ENCODE results near the gene DENND4B. TPM values are rescaled to one million over a fixed set of nuclear protein-coding genes. Genes with fewer than 3 reads are reported as not detected.
"Not testable (repeated sequence)": the region's sequence is repeated elsewhere in the genome, so short reads cannot be mapped to it uniquely, and the experiment has no call there.

The DENND4B gene
- total RNA-seq, 1 donor from 2014 or later, result 133 TPM

GRCh38 chr1:153979091-153979490, 32.6 kb upstream of the DENND4B start:
- not testable (repeated sequence) for H3K27me3 Mint-ChIP-seq (ENCODE audit: insufficient read depth); H3K9me3 Mint-ChIP-seq; H3K27ac Mint-ChIP-seq; DNase-seq (ENCODE audit: low spot score)
- peaks cover 22% of the 10 kb centered on the region for H3K4me1 Mint-ChIP-seq (ENCODE audit: low read depth)
- peaks cover 23% of the 10 kb centered on the region for H3K36me3 Mint-ChIP-seq (ENCODE audit: low read depth)
- H3K4me3 Mint-ChIP-seq, result peak overlapping the region; percentile 94
- intact Hi-C loops (cut with micrococcal nuclease), result loop anchor here (5.0 kb wide), 1 partner anchor 252 kb away; the partner anchor contains the start of gene INTS3

- no peak for DNase-seq (ENCODE audit: low spot score)
- peak overlapping the region; percentile 94 for H3K4me3 Mint-ChIP-seq
- H3K4me1 Mint-ChIP-seq (ENCODE audit: low read depth), result peaks cover 25% of the 10 kb centered on the region
- intact Hi-C loops (cut with micrococcal nuclease), result loop anchor here (5.0 kb wide), 1 partner anchor 251 kb away; the partner anchor contains the start of gene INTS3
- H3K27ac Mint-ChIP-seq, result peak overlapping the region; percentile 86
- H3K27me3 Mint-ChIP-seq (ENCODE audit: insufficient read depth), result no peaks in the 10 kb centered on the region
- peaks cover 29% of the 10 kb centered on the region for H3K36me3 Mint-ChIP-seq (ENCODE audit: low read depth)
- no peaks in the 10 kb centered on the region for H3K9me3 Mint-ChIP-seq
These were observed 31.9 kb upstream of the DENND4B start for GRCh38 chr1:153978274-153978909.

DNA sequence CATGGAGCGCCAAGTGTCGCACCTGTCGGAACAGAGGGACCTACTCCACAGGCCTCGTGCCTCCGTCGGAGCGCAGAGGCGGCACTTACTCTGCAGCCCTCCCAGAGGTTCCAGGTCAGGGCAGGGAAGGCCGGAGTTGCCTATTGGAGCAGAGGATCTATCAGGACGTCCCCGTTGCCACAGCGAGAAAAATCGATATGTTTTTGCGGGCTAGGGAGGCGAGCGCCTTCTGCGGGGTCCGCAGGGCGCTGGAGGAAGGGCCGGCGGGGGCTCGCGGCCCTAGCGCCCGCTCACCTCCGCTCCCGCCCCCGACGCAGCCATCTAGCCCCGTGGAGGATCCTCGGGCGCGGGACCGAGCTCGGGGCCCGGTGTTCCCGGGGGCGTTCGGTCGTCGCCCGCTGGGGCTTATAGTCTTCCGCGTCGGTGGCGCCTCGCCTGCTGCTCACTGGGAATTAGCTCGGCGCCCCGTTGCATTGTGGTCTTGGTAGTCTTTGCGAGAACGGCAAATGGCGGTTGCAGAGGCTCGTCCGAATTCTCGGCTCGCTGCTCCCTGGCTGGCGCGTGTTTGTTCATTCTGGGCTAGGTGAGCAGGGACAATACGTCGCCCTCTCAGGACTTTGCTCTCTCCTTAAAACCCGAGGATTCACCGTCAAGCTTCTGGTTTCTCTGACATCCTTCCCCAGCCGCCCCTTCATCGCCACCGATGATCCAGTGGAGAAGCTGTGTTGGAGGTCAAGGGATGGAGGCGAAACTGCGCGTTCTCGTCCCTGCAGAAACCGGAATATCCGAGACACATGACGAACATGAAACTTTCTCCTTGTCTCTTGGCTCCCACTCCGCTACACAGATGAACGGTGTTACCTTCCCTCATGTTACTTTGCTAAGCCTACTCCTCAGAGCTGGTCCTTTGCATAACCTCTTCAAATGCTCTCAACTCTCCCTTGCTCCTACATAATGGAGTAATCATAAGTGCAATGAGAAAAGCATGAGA, 31.0 kb upstream of the DENND4B start, which contains the start of gene JTB:
Gene JTB (minus strand): TSS at position 425 of the 991 bp plus-strand sequence. CDS start 422 bp downstream, at position 3.
- peaks cover 33% of the 10 kb centered on the region for H3K4me1 Mint-ChIP-seq (ENCODE audit: low read depth)
- intact Hi-C loops (cut with micrococcal nuclease), result loop anchor here (1.0 to 5.0 kb wide), 10 partner anchors 9 to 306 kb away; partner anchors contain the start of genes CREB3L4, CRTC2, DENND4B and GATAD2B

GRCh38 chr1:153976819-153977249, 30.3 kb upstream of the DENND4B start:
- intact Hi-C loops (cut with micrococcal nuclease), result loop anchor here (1.0 to 5.0 kb wide), 10 partner anchors 9 to 306 kb away; partner anchors contain the start of genes CREB3L4, CRTC2, DENND4B and GATAD2B
- Mint-ChIP-seq H3K4me1 (ENCODE audit: low read depth) (peaks cover 40% of the 10 kb centered on the region), H3K36me3 (ENCODE audit: low read depth) (peaks cover 40% of the 10 kb centered on the region)

More for the DNA sequence above, 31.0 kb upstream of the DENND4B start, which contains the start of gene JTB:
- DNase-seq (ENCODE audit: low spot score), result peak; percentile 80
- Mint-ChIP-seq H3K36me3 (ENCODE audit: low read depth) (peaks cover 36% of the 10 kb centered on the region), H3K27me3 (ENCODE audit: insufficient read depth) (no peaks in the 10 kb centered on the region), H3K27ac (peak within 1 kb of the TSS; percentile 95), H3K4me3 (peak within 1 kb of the TSS; percentile 94), H3K9me3 (no peaks in the 10 kb centered on the region)

GRCh38 chr1:153973525-153973924, 27.0 kb upstream of the DENND4B start:
- no peak for DNase-seq (ENCODE audit: low spot score)
- Mint-ChIP-seq H3K4me1 (ENCODE audit: low read depth) (peaks cover 38% of the 10 kb centered on the region), H3K9me3 (no peaks in the 10 kb centered on the region), H3K27ac (no peak overlapping the region), H3K27me3 (ENCODE audit: insufficient read depth) (no peaks in the 10 kb centered on the region), H3K4me3 (no peak overlapping the region), H3K36me3 (ENCODE audit: low read depth) (peaks cover 40% of the 10 kb centered on the region)
- intact Hi-C loops (cut with micrococcal nuclease), result no loop called here

More at GRCh38 chr1:153976819-153977249, 30.3 kb upstream of the DENND4B start:
- Mint-ChIP-seq H3K27ac (peak overlapping the region; percentile 95), H3K4me3 (peak overlapping the region; percentile 94), H3K27me3 (ENCODE audit: insufficient read depth) (no peaks in the 10 kb centered on the region), H3K9me3 (no peaks in the 10 kb centered on the region)
- no peak for DNase-seq (ENCODE audit: low spot score)

DNA sequence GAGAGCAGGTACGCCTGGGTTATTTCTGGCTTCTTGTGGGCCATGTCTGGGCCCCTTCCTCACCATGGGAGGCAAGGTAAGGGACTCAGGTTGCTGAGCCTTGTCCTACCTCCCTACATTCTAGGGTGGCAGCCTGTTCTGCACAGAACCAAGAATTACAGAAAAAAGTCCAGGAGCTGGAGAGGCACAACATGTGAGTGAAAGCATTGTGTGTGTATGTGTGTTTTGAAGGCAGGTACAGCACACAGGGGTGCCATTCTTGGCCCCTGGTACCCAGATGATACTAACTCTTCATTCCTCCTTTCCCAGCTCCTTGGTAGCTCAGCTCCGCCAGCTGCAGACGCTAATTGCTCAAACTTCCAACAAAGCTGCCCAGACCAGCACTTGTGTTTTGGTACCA, 26.6 kb upstream of the DENND4B start:
- H3K27me3 Mint-ChIP-seq (ENCODE audit: insufficient read depth), result no peaks in the 10 kb centered on the region

GRCh38 chr1:153970346-153970745, 23.8 kb upstream of the DENND4B start:
- no peak for DNase-seq (ENCODE audit: low spot score)
- peaks cover 34% of the 10 kb centered on the region for H3K36me3 Mint-ChIP-seq (ENCODE audit: low read depth)
- peaks cover 3% of the 10 kb centered on the region for H3K9me3 Mint-ChIP-seq
- H3K27me3 Mint-ChIP-seq (ENCODE audit: insufficient read depth), result no peaks in the 10 kb centered on the region
- no peak overlapping the region for H3K4me3 Mint-ChIP-seq
- H3K27ac Mint-ChIP-seq, result no peak overlapping the region
- intact Hi-C loops (cut with micrococcal nuclease), result no loop called here
- H3K4me1 Mint-ChIP-seq (ENCODE audit: low read depth), result peaks cover 50% of the 10 kb centered on the region

More for the DNA sequence above, 26.6 kb upstream of the DENND4B start:
- peaks cover 38% of the 10 kb centered on the region for H3K4me1 Mint-ChIP-seq (ENCODE audit: low read depth)
- no peak overlapping the region for H3K27ac Mint-ChIP-seq
- peaks cover 40% of the 10 kb centered on the region for H3K36me3 Mint-ChIP-seq (ENCODE audit: low read depth)
- DNase-seq (ENCODE audit: low spot score), result no peak
- H3K9me3 Mint-ChIP-seq, result no peaks in the 10 kb centered on the region
- intact Hi-C loops (cut with micrococcal nuclease), result no loop called here
- H3K4me3 Mint-ChIP-seq, result no peak overlapping the region

DNA sequence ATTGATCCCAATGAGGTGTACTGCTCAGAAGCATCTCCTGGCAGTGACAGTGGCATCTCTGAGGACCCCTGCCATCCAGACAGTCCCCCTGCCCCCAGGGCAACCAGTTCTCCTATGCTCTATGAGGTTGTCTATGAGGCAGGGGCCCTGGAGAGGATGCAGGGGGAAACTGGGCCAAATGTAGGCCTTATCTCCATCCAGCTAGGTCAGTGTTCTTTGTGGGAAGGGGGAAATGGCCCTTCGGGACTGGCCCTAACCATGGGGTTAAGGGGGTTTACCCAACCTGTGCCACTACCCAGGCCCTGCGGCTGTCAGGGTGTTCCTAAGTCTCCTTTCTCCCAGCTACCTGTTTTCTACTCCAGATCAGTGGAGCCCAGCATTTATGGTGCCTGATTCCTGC, 22.5 kb upstream of the DENND4B start:
- Mint-ChIP-seq H3K27me3 (ENCODE audit: insufficient read depth) (no peaks in the 10 kb centered on the region), H3K4me3 (peak overlapping the region; percentile 97), H3K27ac (no peak overlapping the region), H3K9me3 (peaks cover 3% of the 10 kb centered on the region), H3K36me3 (ENCODE audit: low read depth) (peaks cover 24% of the 10 kb centered on the region), H3K4me1 (ENCODE audit: low read depth) (peaks cover 51% of the 10 kb centered on the region)
- intact Hi-C loops (cut with micrococcal nuclease), result loop anchor here (10.0 kb wide), 1 partner anchor 424 kb away; the partner anchor contains the start of genes S100A3, S100A4 and S100A5
- DNase-seq (ENCODE audit: low spot score), result no peak

- peak overlapping the region; percentile 97 for H3K4me3 Mint-ChIP-seq
- peaks cover 3% of the 10 kb centered on the region for H3K9me3 Mint-ChIP-seq
- no peaks in the 10 kb centered on the region for H3K27me3 Mint-ChIP-seq (ENCODE audit: insufficient read depth)
- peaks cover 20% of the 10 kb centered on the region for H3K36me3 Mint-ChIP-seq (ENCODE audit: low read depth)
- peaks cover 54% of the 10 kb centered on the region for H3K4me1 Mint-ChIP-seq (ENCODE audit: low read depth)
- no peak for DNase-seq (ENCODE audit: low spot score)
- H3K27ac Mint-ChIP-seq, result no peak overlapping the region
- intact Hi-C loops (cut with micrococcal nuclease), result loop anchor here (10.0 kb wide), 1 partner anchor 424 kb away; the partner anchor contains the start of genes S100A3, S100A4 and S100A5
These were observed 21.9 kb upstream of the DENND4B start for GRCh38 chr1:153968408-153968807.

DNA sequence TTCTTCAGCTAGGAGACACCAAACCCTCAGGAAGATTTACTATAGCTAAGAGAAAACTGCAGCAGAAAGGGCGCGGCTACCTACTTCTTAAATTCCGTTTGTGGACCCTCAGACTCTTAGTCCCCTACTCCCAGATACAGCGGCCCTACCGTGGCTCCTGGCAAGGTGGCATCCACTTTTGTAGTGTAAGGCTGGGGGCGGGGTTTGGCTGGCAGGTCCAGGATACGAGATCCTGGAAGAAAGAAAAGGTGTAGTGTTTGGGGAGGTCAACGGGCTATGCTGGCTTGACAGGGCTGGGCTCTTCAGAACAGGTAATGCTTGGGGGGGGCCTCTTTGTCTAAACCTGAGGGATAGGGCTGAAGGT, 21.5 kb upstream of the DENND4B start:
- DNase-seq (ENCODE audit: low spot score), result no peak
- Mint-ChIP-seq H3K27ac (peak overlapping the region; percentile 95), H3K27me3 (ENCODE audit: insufficient read depth) (no peaks in the 10 kb centered on the region), H3K9me3 (peaks cover 3% of the 10 kb centered on the region), H3K4me1 (ENCODE audit: low read depth) (peaks cover 52% of the 10 kb centered on the region), H3K4me3 (peak overlapping the region; percentile 97), H3K36me3 (ENCODE audit: low read depth) (peaks cover 16% of the 10 kb centered on the region)
- intact Hi-C loops (cut with micrococcal nuclease), result loop anchor here (1.0 to 10.0 kb wide), 8 partner anchors 9 to 423 kb away; partner anchors contain the start of genes CRTC2, JTB, RAB13 and RPS27

- H3K27me3 Mint-ChIP-seq (ENCODE audit: insufficient read depth), result no peaks in the 10 kb centered on the region
- H3K9me3 Mint-ChIP-seq, result peaks cover 3% of the 10 kb centered on the region
- peaks cover 52% of the 10 kb centered on the region for H3K4me1 Mint-ChIP-seq (ENCODE audit: low read depth)
- peak within 1 kb of the TSS; percentile 97 for H3K4me3 Mint-ChIP-seq
- peak; percentile 80 for DNase-seq (ENCODE audit: low spot score)
- H3K27ac Mint-ChIP-seq, result peak within 1 kb of the TSS; percentile 95
- intact Hi-C loops (cut with micrococcal nuclease), result loop anchor here (1.0 to 10.0 kb wide), 8 partner anchors 9 to 423 kb away; partner anchors contain the start of genes CRTC2, JTB, RAB13 and RPS27
- peaks cover 12% of the 10 kb centered on the region for H3K36me3 Mint-ChIP-seq (ENCODE audit: low read depth)
These were observed 20.8 kb upstream of the DENND4B start, which contains the start of gene CREB3L4 for GRCh38 chr1:153967107-153967999. Gene CREB3L4 (plus strand): TSS chr1:153967902. CDS start chr1:153968526, 624 bp downstream.

All from activated T-helper 1 cell treated with anti-CD3 and anti-CD28 coated beads, Interleukin-12 subunit alpha, Interleukin-12 subunit beta, Interleukin-2, Interleukin-4 antibody, amounts not matched to agents 30 ng/mL and 10 ng/mL and 1 ng/mL, durations not matched to agents 14 hours and 24 hours and 36 hours (primary cell).